Neural cell (in vitro differentiated cells): Measurements from ENCODE around the gene PLAC9.

Experiments
- CTCF ChIP-seq: fragments of 450-650 bp; IDR thresholded peaks from 2 replicates; pipeline ENCODE4 v1.5.1; 2014; ENCODE audit warnings: antibody characterized with exemption, mild to moderate bottlenecking, moderate library complexity; ENCODE audit not compliant: poor library complexity, severe bottlenecking
- EP300 ChIP-seq: fragments of 450-650 bp; conservative IDR thresholded peaks from 2 replicates; pipeline ENCODE4 v1.6.1; 2014; ENCODE audit warnings: antibody characterized with exemption, mild to moderate bottlenecking, moderate library complexity; ENCODE audit not compliant: poor library complexity, severe bottlenecking
- EZH2 ChIP-seq: fragments of 200-600, 300-800 bp; shearing (Covaris generic), sonication (generic); IDR thresholded peaks from 2 replicates; pipeline ENCODE4 v1.6.1; 2014; ENCODE audit warnings: antibody characterized with exemption, low read length, borderline replicate concordance, mild to moderate bottlenecking; ENCODE audit not compliant: insufficient read depth, poor library complexity, severe bottlenecking
- RAD21 ChIP-seq: fragments of 450-650 bp; conservative IDR thresholded peaks from 2 replicates; pipeline ENCODE4 v1.6.1; 2014; ENCODE audit warnings: antibody characterized with exemption, mild to moderate bottlenecking, moderate library complexity
- SMC3 ChIP-seq: fragments of 450-650 bp; conservative IDR thresholded peaks from 2 replicates; pipeline ENCODE4 v1.6.1; 2014; ENCODE audit warnings: antibody characterized with exemption, mild to moderate bottlenecking, moderate library complexity; ENCODE audit not compliant: poor library complexity
- TF ChIP-seq, protein P1 (sequence below): IDR thresholded peaks from 2 replicates; pipeline ENCODE4 v1.6.1; 2012; ENCODE audit warnings: borderline replicate concordance

DNA sequence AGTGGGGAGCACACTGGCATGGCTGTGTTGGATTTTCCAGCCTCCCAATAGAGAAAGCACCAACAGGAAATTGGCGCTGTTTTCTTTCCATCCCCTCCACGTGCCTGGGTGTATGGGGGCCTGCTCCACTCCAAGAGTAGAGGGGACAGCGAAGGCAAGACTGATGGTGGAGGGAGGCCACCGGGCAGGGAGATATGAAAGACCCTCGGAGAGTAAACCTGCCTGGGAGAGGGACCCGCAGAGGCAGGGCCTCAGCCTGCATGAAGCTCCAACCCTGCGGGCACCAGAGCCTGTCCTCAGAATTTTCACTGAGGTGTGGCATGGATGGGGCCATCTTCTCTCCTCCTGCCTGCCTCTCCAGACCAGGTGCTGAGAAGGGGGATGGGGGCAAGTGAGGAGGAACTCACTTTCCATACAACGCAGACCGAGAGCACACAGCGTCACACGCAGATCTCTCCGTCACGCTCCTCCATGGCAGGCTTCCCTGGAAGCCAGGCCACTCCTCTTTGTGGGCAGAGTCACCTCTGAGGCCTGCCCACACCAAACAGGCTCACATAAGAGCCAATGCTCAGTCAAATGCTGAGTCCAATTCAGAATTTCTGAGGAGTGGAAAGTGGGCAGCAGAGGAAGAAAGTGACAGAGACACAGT lies 54.0 kb downstream of the PLAC9 start:
- TF ChIP-seq CTCF = no peak
- no peak for TF ChIP-seq EZH2
- TF ChIP-seq SMC3 = no peak
- TF ChIP-seq, protein P1, sequence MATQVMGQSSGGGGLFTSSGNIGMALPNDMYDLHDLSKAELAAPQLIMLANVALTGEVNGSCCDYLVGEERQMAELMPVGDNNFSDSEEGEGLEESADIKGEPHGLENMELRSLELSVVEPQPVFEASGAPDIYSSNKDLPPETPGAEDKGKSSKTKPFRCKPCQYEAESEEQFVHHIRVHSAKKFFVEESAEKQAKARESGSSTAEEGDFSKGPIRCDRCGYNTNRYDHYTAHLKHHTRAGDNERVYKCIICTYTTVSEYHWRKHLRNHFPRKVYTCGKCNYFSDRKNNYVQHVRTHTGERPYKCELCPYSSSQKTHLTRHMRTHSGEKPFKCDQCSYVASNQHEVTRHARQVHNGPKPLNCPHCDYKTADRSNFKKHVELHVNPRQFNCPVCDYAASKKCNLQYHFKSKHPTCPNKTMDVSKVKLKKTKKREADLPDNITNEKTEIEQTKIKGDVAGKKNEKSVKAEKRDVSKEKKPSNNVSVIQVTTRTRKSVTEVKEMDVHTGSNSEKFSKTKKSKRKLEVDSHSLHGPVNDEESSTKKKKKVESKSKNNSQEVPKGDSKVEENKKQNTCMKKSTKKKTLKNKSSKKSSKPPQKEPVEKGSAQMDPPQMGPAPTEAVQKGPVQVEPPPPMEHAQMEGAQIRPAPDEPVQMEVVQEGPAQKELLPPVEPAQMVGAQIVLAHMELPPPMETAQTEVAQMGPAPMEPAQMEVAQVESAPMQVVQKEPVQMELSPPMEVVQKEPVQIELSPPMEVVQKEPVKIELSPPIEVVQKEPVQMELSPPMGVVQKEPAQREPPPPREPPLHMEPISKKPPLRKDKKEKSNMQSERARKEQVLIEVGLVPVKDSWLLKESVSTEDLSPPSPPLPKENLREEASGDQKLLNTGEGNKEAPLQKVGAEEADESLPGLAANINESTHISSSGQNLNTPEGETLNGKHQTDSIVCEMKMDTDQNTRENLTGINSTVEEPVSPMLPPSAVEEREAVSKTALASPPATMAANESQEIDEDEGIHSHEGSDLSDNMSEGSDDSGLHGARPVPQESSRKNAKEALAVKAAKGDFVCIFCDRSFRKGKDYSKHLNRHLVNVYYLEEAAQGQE = no peak
- no peak for TF ChIP-seq EP300
- TF ChIP-seq RAD21 = no peak
